Hematopoietic multipotent progenitor cell (in vitro differentiated cells): ENCODE measurements around the gene IGFN1. TPM values are rescaled to one million over a fixed set of nuclear protein-coding genes. Genes with fewer than 3 reads are reported as not detected.

Experiments used
- total RNA-seq: library from RNA; depleted of rRNA; stranded (reverse); fragments of >200 nt; gene quantifications from one replicate; pipeline ENCODE4 v1.2.3, GENCODE V29; 2012

IGFN1 gene
- total RNA-seq, 1 donor: not detected

Other genes starting within 250 kb of the IGFN1 start
- gene KIF21B, start 167.1 kb upstream of the IGFN1 start, total RNA-seq: 10.8 TPM
- gene CACNA1S, start 78.4 kb upstream of the IGFN1 start, total RNA-seq: not detected
- not detected for gene ASCL5, start 63.6 kb upstream of the IGFN1 start, total RNA-seq
- gene TMEM9, start 36.4 kb upstream of the IGFN1 start, total RNA-seq: 70.3 TPM
- gene PKP1, start 92.7 kb downstream of the IGFN1 start, total RNA-seq: under 0.01 TPM
- not detected for gene TNNT2, start 186.9 kb downstream of the IGFN1 start, total RNA-seq
- gene LAD1, start 208.5 kb downstream of the IGFN1 start, total RNA-seq: not detected
- gene TNNI1, start 230.9 kb downstream of the IGFN1 start, total RNA-seq: not detected